Measurements from ENCODE around the gene ABCA13. TPM values are rescaled to one million over a fixed set of nuclear protein-coding genes. Genes with fewer than 3 reads are reported as not detected.

Gene ABCA13
- total and polyA plus RNA-seq, 2 experiments from 2014 or later, result 0.11 TPM; not detected in 1

DNA sequence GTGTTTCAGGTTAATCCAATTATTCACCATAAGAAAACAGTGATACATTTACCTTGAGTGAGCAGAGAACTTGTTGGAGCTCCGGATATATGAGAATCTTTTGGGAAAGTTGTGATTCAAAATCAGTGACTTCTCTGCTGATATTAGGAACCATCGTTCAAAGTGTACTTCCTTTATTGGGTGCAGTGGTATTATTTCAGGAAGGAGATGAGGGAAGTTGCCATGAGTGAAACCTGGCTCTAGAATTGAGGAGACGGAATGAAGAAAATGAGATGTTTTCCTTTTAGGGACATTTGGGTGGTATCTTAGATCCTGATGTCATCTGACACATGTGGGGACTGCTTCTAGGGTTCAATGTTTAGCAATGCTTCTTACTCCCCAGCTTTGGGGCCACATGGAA, 343.9 kb downstream of the ABCA13 start:
- H3K79me2 ChIP-seq (ENCODE audit: insufficient read depth), result no peaks in the 10 kb centered on the region
- no peak for DNase-seq
- H2AFZ ChIP-seq, result no peak overlapping the region
- no peaks in the 10 kb centered on the region for H3K9me2 ChIP-seq (ENCODE audit: insufficient read depth)
- WGBS, 2 experiments (ENCODE audit: low coverage in 1 of 2, low lambda C conversion rate in 2 of 2, missing lambda C conversion rate in 2 of 2), result 11 to 29% methylated on average over 3 of the region's 3 CpGs
- in situ Hi-C loops (cut with MboI), result no loop called here
- H4K20me1 ChIP-seq (ENCODE audit: insufficient read depth), result no peaks in the 10 kb centered on the region
- H3K9ac ChIP-seq, result no peak overlapping the region
- no peak overlapping the region for H3K4me2 ChIP-seq (ENCODE audit: unreplicated experiment)
- TF ChIP-seq EZH2 (IDR thresholded peaks at IDR 0.05; ENCODE audit: insufficient read depth, poor library complexity, severe bottlenecking) (no peak), EZH2phosphoT487 (IDR thresholded peaks at IDR 0.05; ENCODE audit: insufficient read depth, low read depth) (no peak)
- no peaks in the 10 kb centered on the region for H3K36me3 ChIP-seq (ENCODE audit: low read depth)
- no peaks in the 10 kb centered on the region for H3K27me3 ChIP-seq (replicated peaks; ENCODE audit: insufficient read depth)
- H3K4me1 ChIP-seq (ENCODE audit: insufficient read depth), result no peaks in the 10 kb centered on the region
- H3F3A ChIP-seq (ENCODE audit: insufficient read depth), result no peaks in the 10 kb centered on the region
- H3K9me3 ChIP-seq (ENCODE audit: low read depth), result no peaks in the 10 kb centered on the region
- no peak overlapping the region for H3K27ac ChIP-seq
- H3K4me3 ChIP-seq, result no peak overlapping the region

DNA sequence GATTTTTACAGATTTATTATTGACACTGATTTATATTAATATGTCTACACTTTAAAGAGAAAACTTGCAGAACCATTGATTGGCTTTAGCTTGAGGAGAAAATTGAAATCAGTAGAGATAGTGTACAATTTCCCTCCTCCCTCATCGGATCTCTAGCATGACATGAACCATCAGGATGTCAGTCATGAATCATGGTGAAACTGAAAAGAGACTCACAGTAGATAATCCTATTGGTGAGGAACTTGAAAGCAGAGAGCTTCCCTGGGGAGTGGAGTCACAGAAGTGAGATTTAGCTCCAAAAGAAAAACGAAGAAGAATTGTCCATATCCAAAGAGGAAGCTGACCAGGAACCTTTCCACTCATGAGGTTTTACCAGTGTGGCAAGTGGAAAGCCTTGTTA, 346.8 kb downstream of the ABCA13 start:
- Histone ChIP-seq H3K4me1 (ENCODE audit: insufficient read depth) (no peaks in the 10 kb centered on the region), H4K20me1 (ENCODE audit: insufficient read depth) (no peaks in the 10 kb centered on the region), H3K4me2 (ENCODE audit: unreplicated experiment) (no peak overlapping the region), H3K4me3 (no peak overlapping the region), H3K79me2 (ENCODE audit: insufficient read depth) (no peaks in the 10 kb centered on the region), H3K27me3 (replicated peaks; ENCODE audit: insufficient read depth) (no peaks in the 10 kb centered on the region), H3K9ac (no peak overlapping the region), H3K27ac (no peak overlapping the region), H3F3A (ENCODE audit: insufficient read depth) (no peaks in the 10 kb centered on the region), H2AFZ (no peak overlapping the region), H3K36me3 (ENCODE audit: low read depth) (no peaks in the 10 kb centered on the region), H3K9me2 (ENCODE audit: insufficient read depth) (no peaks in the 10 kb centered on the region), H3K9me3 (ENCODE audit: low read depth) (no peaks in the 10 kb centered on the region)
- WGBS, 2 experiments (ENCODE audit: low coverage in 1 of 2, low lambda C conversion rate in 2 of 2, missing lambda C conversion rate in 2 of 2), result 9 to 12% methylated on average over 2 of the region's 2 CpGs
- no peak for DNase-seq
- TF ChIP-seq EZH2 (IDR thresholded peaks at IDR 0.05; ENCODE audit: insufficient read depth, poor library complexity, severe bottlenecking) (no peak), EZH2phosphoT487 (IDR thresholded peaks at IDR 0.05; ENCODE audit: insufficient read depth, low read depth) (no peak)
- in situ Hi-C loops (cut with MboI), result no loop called here

DNA sequence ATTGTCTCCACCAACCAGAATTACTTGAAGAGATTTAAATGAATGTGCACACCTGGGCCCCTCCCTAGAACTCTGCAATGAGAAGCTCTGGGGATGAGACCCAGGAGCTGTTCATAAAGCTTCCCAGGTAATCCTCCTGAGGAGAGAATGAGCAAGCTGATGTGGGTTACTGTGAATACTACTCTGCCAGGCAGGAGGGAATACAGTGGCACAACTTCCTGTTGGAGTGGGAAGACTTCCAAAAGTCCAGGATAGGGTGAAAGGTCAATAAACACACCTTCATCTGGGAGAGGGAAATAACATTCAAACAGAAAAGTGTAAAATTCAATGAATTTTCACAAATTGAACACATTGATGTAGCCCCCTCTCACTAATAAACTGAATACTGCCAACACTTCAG, 351.4 kb downstream of the ABCA13 start:
- Histone ChIP-seq H3K4me1 (ENCODE audit: insufficient read depth) (no peaks in the 10 kb centered on the region), H4K20me1 (ENCODE audit: insufficient read depth) (no peaks in the 10 kb centered on the region), H3K79me2 (ENCODE audit: insufficient read depth) (no peaks in the 10 kb centered on the region), H3F3A (ENCODE audit: insufficient read depth) (no peaks in the 10 kb centered on the region), H3K4me3 (no peak overlapping the region), H3K27ac (no peak overlapping the region), H3K27me3 (replicated peaks; ENCODE audit: insufficient read depth) (no peaks in the 10 kb centered on the region), H3K4me2 (ENCODE audit: unreplicated experiment) (no peak overlapping the region), H2AFZ (no peak overlapping the region), H3K36me3 (ENCODE audit: low read depth) (no peaks in the 10 kb centered on the region), H3K9me2 (ENCODE audit: insufficient read depth) (no peaks in the 10 kb centered on the region), H3K9ac (no peak overlapping the region), H3K9me3 (ENCODE audit: low read depth) (no peaks in the 10 kb centered on the region)
- TF ChIP-seq EZH2 (IDR thresholded peaks at IDR 0.05; ENCODE audit: insufficient read depth, poor library complexity, severe bottlenecking) (no peak), EZH2phosphoT487 (IDR thresholded peaks at IDR 0.05; ENCODE audit: insufficient read depth, low read depth) (no peak)
- DNase-seq, result no peak
- in situ Hi-C loops (cut with MboI), result no loop called here

GRCh38 chr7:48525736-48526732, 354.8 kb downstream of the ABCA13 start:
- H3K9me2 ChIP-seq (ENCODE audit: insufficient read depth), result no peaks in the 10 kb centered on the region
- no peaks in the 10 kb centered on the region for H4K20me1 ChIP-seq (ENCODE audit: insufficient read depth)
- WGBS, 2 experiments (ENCODE audit: low coverage in 1 of 2, low lambda C conversion rate in 2 of 2, missing lambda C conversion rate in 2 of 2), result 14 to 19% methylated on average over 3 of the region's 3 CpGs
- in situ Hi-C loops (cut with MboI), result no loop called here
- H3K4me1 ChIP-seq (ENCODE audit: insufficient read depth), result no peaks in the 10 kb centered on the region
- H3F3A ChIP-seq (ENCODE audit: insufficient read depth), result no peaks in the 10 kb centered on the region
- H3K4me2 ChIP-seq (ENCODE audit: unreplicated experiment), result no peak overlapping the region
- H3K27ac ChIP-seq, result no peak overlapping the region
- no peaks in the 10 kb centered on the region for H3K9me3 ChIP-seq (ENCODE audit: low read depth)
- TF ChIP-seq EZH2phosphoT487 (IDR thresholded peaks at IDR 0.05; ENCODE audit: insufficient read depth, low read depth), result no peak
- TF ChIP-seq EZH2 (IDR thresholded peaks at IDR 0.05; ENCODE audit: insufficient read depth, poor library complexity, severe bottlenecking), result no peak
- H3K27me3 ChIP-seq (replicated peaks; ENCODE audit: insufficient read depth), result no peaks in the 10 kb centered on the region
- no peaks in the 10 kb centered on the region for H3K36me3 ChIP-seq (ENCODE audit: low read depth)
- no peaks in the 10 kb centered on the region for H3K79me2 ChIP-seq (ENCODE audit: insufficient read depth)
- H2AFZ ChIP-seq, result no peak overlapping the region
- no peak for DNase-seq
- H3K4me3 ChIP-seq, result no peak overlapping the region
- H3K9ac ChIP-seq, result no peak overlapping the region

Measured in GM23248 (cell line).